HCT116 (cell line): Measurements from ENCODE around the gene SETD2. TPM values are rescaled to one million over a fixed set of nuclear protein-coding genes. Genes with fewer than 3 reads are reported as not detected.

Source experiments
- ATAC-seq: fragments of 200-7000 bp; cut with Tn5 transposase; 2 replicates; pipeline ENCODE4 v1.9.1; 2020; ENCODE audit warnings: mild to moderate bottlenecking, moderate library complexity
- BruUV-seq: library from RNA; stranded (reverse); fragments of 400-500 nt; replicated peaks from 2 replicates; lab custom pipeline; 2021; lab: Mats Ljungman, UMichigan
- CTCF ChIA-PET: fragments of 300-600 bp; sonication (Branson Sonifier 250); formaldehyde crosslinking; loops from one replicate; lab custom pipeline; 2021; ENCODE audit warnings: antibody characterized with exemption; lab: Charles Lee
- POLR2A ChIA-PET: fragments of 300-600, 350-600 bp; sonication (Branson Sonifier 250); formaldehyde crosslinking; loops from one replicate; lab custom pipeline; 2021; ENCODE audit warnings: antibody characterized with exemption; lab: Charles Lee
- RAD21 ChIA-PET, 2 experiments: fragments of 300-600 bp; sonication (Branson Sonifier 250); formaldehyde crosslinking; loops; one replicate each; lab custom pipeline; 2023; ENCODE audit warnings: low total read pairs in 2 of 2; ENCODE audit not compliant: uncharacterized antibody in 2 of 2, unreplicated experiment in 2 of 2, low non-redundant PET in 1 of 2; lab: Charles Lee
- DNase-seq: peaks from one replicate; pipeline ENCODE4 v3.0.0-alpha.2; 2010; ENCODE audit warnings: low read depth, low spot score
- H2AFZ ChIP-seq: fragments of 200-600 bp; shearing (Covaris generic), sonication (generic); 2 replicates; pipeline ENCODE4 v1.6.1; 2017; ENCODE audit warnings: low read depth, mixed run types, mixed read lengths, antibody characterized with exemption, low read length; ENCODE audit not compliant: poor library complexity, severe bottlenecking
- H3K27ac ChIP-seq: 2 replicates; pipeline ENCODE4 v1.5.1; 2012; ENCODE audit warnings: low read depth, low read length
- H3K27me3 ChIP-seq: fragments of 200-600 bp; sonication (generic); 2 replicates; pipeline ENCODE4 v1.6.1; 2016; ENCODE audit warnings: mixed run types, low read length, mixed read lengths; ENCODE audit not compliant: insufficient read depth
- H3K36me3 ChIP-seq, 2 experiments: fragments of 200-500 bp in 1 of 2; fragments of 200-600 bp in 1 of 2; sonication (Bioruptor generic) in 1 of 2; sonication (generic) in 1 of 2; 2 replicates each; pipeline versions ENCODE4 v1.5.1 to v1.6.1; 2014 to 2016; ENCODE audit warnings: low read length in 2 of 2, inconsistent platforms in 1 of 2, mixed read lengths in 1 of 2, mixed run types in 1 of 2; ENCODE audit not compliant: insufficient read depth in 2 of 2, control insufficient read depth in 1 of 2
- H3K4me1 ChIP-seq, 2 experiments: fragments of 200-600 bp in 1 of 2; sonication (generic) in 1 of 2; 2 replicates each; pipeline versions ENCODE4 v1.5.1 to v1.6.1; 2012 to 2017; ENCODE audit warnings: low read length in 2 of 2, inconsistent platforms in 1 of 2, mild to moderate bottlenecking in 1 of 2, mixed read lengths in 1 of 2, mixed run types in 1 of 2, moderate library complexity in 1 of 2; ENCODE audit not compliant: insufficient read depth in 2 of 2, control insufficient read depth in 1 of 2
- H3K4me2 ChIP-seq: fragments of 200-600 bp; sonication (generic); 2 replicates; pipeline ENCODE4 v1.6.1; 2017; ENCODE audit warnings: mixed run types, low read length, mixed read lengths
- H3K4me3 ChIP-seq, 2 experiments: fragments of 200-600 bp in 1 of 2; sonication (generic) in 1 of 2; replicated peaks in 1 of 2; 2 replicates each; pipeline ENCODE4 v1.5.1; 2011 to 2016; ENCODE audit warnings: low read length in 2 of 2, control low read depth in 1 of 2, low read depth in 1 of 2, mild to moderate bottlenecking in 1 of 2, mixed read lengths in 1 of 2, mixed run types in 1 of 2
- H3K79me2 ChIP-seq: fragments of 200-600 bp; sonication (generic); 2 replicates; pipeline ENCODE4 v1.6.1; 2017; ENCODE audit warnings: mild to moderate bottlenecking, mixed run types, low read length, moderate library complexity, mixed read lengths; ENCODE audit not compliant: insufficient read depth
- H3K9ac ChIP-seq: fragments of 200-600 bp; sonication (generic); 2 replicates; pipeline ENCODE4 v1.6.1; 2016; ENCODE audit warnings: low read length, mixed read lengths
- H3K9me2 ChIP-seq: fragments of 200-600 bp; sonication (generic), shearing (Covaris generic); 2 replicates; pipeline ENCODE4 v1.6.1; 2017; ENCODE audit warnings: mixed run types, mild to moderate bottlenecking, moderate library complexity; ENCODE audit not compliant: insufficient read depth
- H3K9me3 ChIP-seq, 2 experiments: fragments of 200-500 bp in 1 of 2; fragments of 200-600 bp in 1 of 2; sonication (Bioruptor generic) in 1 of 2; sonication (generic) in 1 of 2; 2 replicates each; pipeline ENCODE4 v1.6.1; 2014 to 2017; ENCODE audit warnings: low read length in 2 of 2, mixed read lengths in 2 of 2, inconsistent platforms in 1 of 2, low read depth in 1 of 2, mild to moderate bottlenecking in 1 of 2, mixed run types in 1 of 2, moderate library complexity in 1 of 2; ENCODE audit not compliant: control insufficient read depth in 1 of 2, insufficient read depth in 1 of 2
- H4K20me1 ChIP-seq: fragments of 200-600 bp; sonication (generic), shearing (Covaris generic); 2 replicates; pipeline ENCODE4 v1.6.1; 2017; ENCODE audit warnings: mixed run types, mild to moderate bottlenecking, moderate library complexity; ENCODE audit not compliant: insufficient read depth
- CTCF ChIP-seq, 3 experiments: fragments of 200-600 bp in 1 of 3; sonication (generic) in 1 of 3; IDR thresholded peaks in 2 of 3; conservative IDR thresholded peaks in 1 of 3; 2 replicates each; pipeline ENCODE4 v1.5.1; 2012 to 2017; ENCODE audit warnings: low read depth in 2 of 3, low read length in 2 of 3, antibody characterized with exemption in 1 of 3, borderline replicate concordance in 1 of 3, control low read depth in 1 of 3, mild to moderate bottlenecking in 1 of 3, mixed read lengths in 1 of 3, mixed run types in 1 of 3, moderate library complexity in 1 of 3; ENCODE audit not compliant: insufficient read depth in 1 of 3
- ELF1 ChIP-seq: IDR thresholded peaks from 2 replicates; pipeline ENCODE4 v1.6.1; 2012; ENCODE audit warnings: low read depth, borderline replicate concordance
- JUND ChIP-seq: IDR thresholded peaks from 2 replicates; pipeline ENCODE4 v1.6.1; 2012
- RAD21 ChIP-seq: IDR thresholded peaks from 2 replicates; pipeline ENCODE4 v1.6.1; 2012; ENCODE audit warnings: low read depth, mild to moderate bottlenecking
- SIN3A ChIP-seq: IDR thresholded peaks from 2 replicates; pipeline ENCODE4 v1.6.1; 2012; ENCODE audit warnings: low read depth
- SP1 ChIP-seq: IDR thresholded peaks from 2 replicates; pipeline ENCODE4 v1.6.1; 2012; ENCODE audit warnings: low read depth
- ZBTB33 ChIP-seq: IDR thresholded peaks from 2 replicates; pipeline ENCODE4 v1.6.1; 2011; ENCODE audit warnings: mild to moderate bottlenecking, low read length, moderate library complexity; ENCODE audit not compliant: insufficient replicate concordance; ENCODE audit errors: extremely low read depth
- ZFX ChIP-seq: fragments of 450-650 bp; IDR thresholded peaks from 2 replicates; pipeline ENCODE4 v1.6.1; 2017
- ZNF274 ChIP-seq: fragments of 200-500 bp; sonication (Bioruptor generic); IDR thresholded peaks from 2 replicates; pipeline ENCODE4 v1.6.1; 2014; ENCODE audit warnings: mild to moderate bottlenecking, low read depth, low read length, inconsistent platforms
- intact Hi-C: fragments of 100-400 bp; cut with micrococcal nuclease; formaldehyde crosslinking; loops from 2 replicates; pipeline ENCODE4 v1.10.0; 2022
- total RNA-seq: library from RNA; stranded (reverse); gene quantifications from one replicate; pipeline ENCODE4 v1.2.1, GENCODE V29; 2021; ENCODE audit not compliant: unreplicated experiment

Gene SETD2
- total RNA-seq, 1 experiment from 2014 or later, result 33.0 TPM

GRCh38 chr3:47019201-47019600, 144.7 kb downstream of the SETD2 start:
- no peak overlapping the region for H3K4me3 ChIP-seq
- no peaks in the 10 kb centered on the region for H4K20me1 ChIP-seq
- DNase-seq (no peak), ATAC-seq (no peak)
- H3K4me1 ChIP-seq, result peaks cover 0 to 5% of the 10 kb centered on the region in 2 experiments; a peak in 1 of 4 replicates
- no peak overlapping the region for H3K27ac ChIP-seq
- ChIA-PET RAD21 (no interaction called here), POLR2A (no interaction called here), CTCF (no interaction called here)
- no TSS peak for BruUV-seq
- H3K27me3 ChIP-seq, result no peaks in the 10 kb centered on the region
- H3K4me2 ChIP-seq, result no peak overlapping the region
- H2AFZ ChIP-seq, result no peak overlapping the region
- H3K36me3 ChIP-seq, result peaks cover 3 to 4% of the 10 kb centered on the region in 2 experiments; a peak in 2 of 4 replicates
- no peak for TF ChIP-seq CTCF (IDR thresholded peaks at IDR 0.05 in 2 of 3, conservative IDR thresholded peaks at IDR 0.05 in 1 of 3; ENCODE audit: borderline replicate concordance in 1 of 3, insufficient read depth in 1 of 3, low read depth in 2 of 3, low read length in 2 of 3)
- no peak for TF ChIP-seq ZNF274
- no peak for TF ChIP-seq RAD21
- no peak for TF ChIP-seq ZBTB33
- TF ChIP-seq ZFX, result no peak
- TF ChIP-seq SIN3A, result no peak
- no peak for TF ChIP-seq SP1
- no peak for TF ChIP-seq JUND
- TF ChIP-seq ELF1, result no peak
- H3K9me2 ChIP-seq, result no peaks in the 10 kb centered on the region
- H3K9ac ChIP-seq, result no peak overlapping the region
- H3K79me2 ChIP-seq, result peaks cover 3% of the 10 kb centered on the region; the same call in 1 of the 2 replicates
- intact Hi-C loops, result no loop called here
- no peaks in the 10 kb centered on the region for H3K9me3 ChIP-seq
